OCI-LY3 (cell line): ENCODE measurements around the gene MAPKBP1.
"Not testable (repeated sequence)": the region's sequence is repeated elsewhere in the genome, so short reads cannot be mapped to it uniquely, and the experiment has no call there.

Source experiments
- H2AFZ ChIP-seq: fragments of 200-600, 300-600 bp; shearing (Covaris generic); 2 replicates; pipeline ENCODE4 v1.6.0; 2014; ENCODE audit warnings: antibody characterized with exemption, low read depth, low read length
- H3K27ac ChIP-seq: fragments of 200-600, 300-600 bp; sonication (generic); 2 replicates; pipeline ENCODE4 v1.5.1; 2014; ENCODE audit warnings: mild to moderate bottlenecking, low read length, moderate library complexity, mixed read lengths
- H3K27me3 ChIP-seq: fragments of 200-600, 300-600 bp; sonication (generic); 2 replicates; pipeline ENCODE4 v1.6.1; 2014; ENCODE audit warnings: low read depth, low read length, mixed read lengths
- H3K36me3 ChIP-seq: fragments of 200-600, 300-600 bp; sonication (generic); replicated peaks from 2 replicates; pipeline ENCODE3; 2014; ENCODE audit warnings: low read depth, low read length, mixed read lengths
- H3K4me1 ChIP-seq: fragments of 300-600, 200-600 bp; sonication (generic); 2 replicates; pipeline ENCODE4 v1.6.1; 2014; ENCODE audit warnings: low read length, mixed read lengths
- H3K4me2 ChIP-seq: fragments of 200-600, 300-600 bp; sonication (generic); 2 replicates; pipeline ENCODE4 v1.6.1; 2014; ENCODE audit warnings: low read length, mixed read lengths
- H3K4me3 ChIP-seq: fragments of 300-600, 200-600 bp; sonication (generic); 2 replicates; pipeline ENCODE4 v1.5.1; 2014; ENCODE audit warnings: antibody characterized with exemption, mild to moderate bottlenecking, low read length, moderate library complexity
- H3K79me2 ChIP-seq: fragments of 300-600, 200-600 bp; shearing (Covaris generic); 2 replicates; pipeline ENCODE4 v1.6.1; 2014; ENCODE audit warnings: mild to moderate bottlenecking, low read length, mixed read lengths
- H3K9ac ChIP-seq: fragments of 300-600, 200-600 bp; shearing (Covaris generic); 2 replicates; pipeline ENCODE4 v1.6.0; 2014; ENCODE audit warnings: mild to moderate bottlenecking, low read length, moderate library complexity
- H3K9me3 ChIP-seq: fragments of 200-600, 300-600 bp; shearing (Covaris generic); 2 replicates; pipeline ENCODE4 v1.6.1; 2014; ENCODE audit warnings: low read length, mixed read lengths; ENCODE audit not compliant: insufficient read depth
- H4K20me1 ChIP-seq: fragments of 200-600, 300-600 bp; sonication (generic); 2 replicates; pipeline ENCODE4 v1.6.1; 2016; ENCODE audit warnings: low read length, mixed read lengths; ENCODE audit not compliant: insufficient read depth
- CTCF ChIP-seq: fragments of 200-600, 300-600 bp; sonication (generic); IDR thresholded peaks from 2 replicates; pipeline ENCODE4 v1.5.1; 2014; ENCODE audit warnings: antibody characterized with exemption, low read length, low read depth
- EZH2phosphoT487 ChIP-seq: fragments of 200-600 bp; shearing (Covaris generic); IDR thresholded peaks from 2 replicates; pipeline ENCODE4 v1.6.1; 2018; ENCODE audit warnings: antibody characterized with exemption, mixed run types, low read depth

MAPKBP1 gene

GRCh38 chr15:41774062-41774881 is at the start of gene MAPKBP1:
Gene MAPKBP1, plus strand, starts transcription at chr15:41774484. Its CDS starts 792 bp downstream, at chr15:41775276.
- Histone ChIP-seq H3K27ac (peak within 1 kb of the TSS; percentile 82), H4K20me1 (no peaks in the 10 kb centered on the region), H3K4me2 (peak within 1 kb of the TSS; percentile 89), H3K9ac (peak within 1 kb of the TSS; percentile 86), H3K79me2 (peaks cover 17% of the 10 kb centered on the region), H3K27me3 (no peaks in the 10 kb centered on the region), H2AFZ (peak within 1 kb of the TSS; percentile 71), H3K36me3 (no peaks in the 10 kb centered on the region), H3K4me1 (peaks cover 24% of the 10 kb centered on the region), H3K4me3 (peak within 1 kb of the TSS; percentile 92), H3K9me3 (no peaks in the 10 kb centered on the region)
- TF ChIP-seq EZH2phosphoT487 (no peak), CTCF (peak; percentile 89)

- H3K79me2 ChIP-seq = no peaks in the 10 kb centered on the region
- H3K9ac ChIP-seq = no peak overlapping the region
- H3K27me3 ChIP-seq = no peaks in the 10 kb centered on the region
- no peak overlapping the region for H3K4me3 ChIP-seq
- peaks cover 9% of the 10 kb centered on the region for H3K4me1 ChIP-seq
- no peaks in the 10 kb centered on the region for H4K20me1 ChIP-seq
- H3K27ac ChIP-seq = no peak overlapping the region
- no peak overlapping the region for H3K4me2 ChIP-seq
- TF ChIP-seq CTCF (no peak), EZH2phosphoT487 (no peak)
- no peaks in the 10 kb centered on the region for H3K9me3 ChIP-seq
- H3K36me3 ChIP-seq = peaks cover 6% of the 10 kb centered on the region
- H2AFZ ChIP-seq = no peak overlapping the region
Observed at GRCh38 chr15:41727143-41727542, 47.1 kb upstream of the MAPKBP1 start.

- H3K27ac ChIP-seq, H3K9ac ChIP-seq, H3K27me3 ChIP-seq, H3K4me2 ChIP-seq, H3K4me1 ChIP-seq, H2AFZ ChIP-seq, H3K36me3 ChIP-seq, H3K4me3 ChIP-seq, H3K79me2 ChIP-seq, H4K20me1 ChIP-seq, H3K9me3 ChIP-seq: not testable (repeated sequence)
Observed at GRCh38 chr15:41728061-41728460, 46.2 kb upstream of the MAPKBP1 start.

GRCh38 chr15:41730543-41730942 is 43.7 kb upstream of the MAPKBP1 start:
- peaks cover 9% of the 10 kb centered on the region for H3K4me1 ChIP-seq
- H3K4me2 ChIP-seq = peak overlapping the region; percentile 18; the same call in 1 of the 2 replicates
- no peaks in the 10 kb centered on the region for H4K20me1 ChIP-seq
- H3K79me2 ChIP-seq = no peaks in the 10 kb centered on the region
- H2AFZ ChIP-seq = no peak overlapping the region
- H3K9me3 ChIP-seq = no peaks in the 10 kb centered on the region
- H3K27me3 ChIP-seq = no peaks in the 10 kb centered on the region
- H3K36me3 ChIP-seq = peaks cover 13% of the 10 kb centered on the region
- TF ChIP-seq CTCF (no peak), EZH2phosphoT487 (no peak)
- no peak overlapping the region for H3K4me3 ChIP-seq
- H3K27ac ChIP-seq = no peak overlapping the region
- H3K9ac ChIP-seq = no peak overlapping the region
